Ascending aorta (tissue), 2 donors: ENCODE data around the gene DUSP3. TPM values are rescaled to one million over a fixed set of nuclear protein-coding genes. Genes with fewer than 3 reads are reported as not detected.

Experiments
- DNase-seq, 2 donors: peaks; one replicate each; pipeline ENCODE4 v3.0.0-alpha.2; 2019; ENCODE audit warnings: low spot score in 2 of 2
- H3K27ac ChIP-seq, 2 donors: fragments of 200-600 bp; sonication (generic); one replicate each; pipeline ENCODE4 v1.5.1; 2016 to 2017; ENCODE audit warnings: mild to moderate bottlenecking in 1 of 2
- H3K27me3 ChIP-seq: fragments of 200-600 bp; sonication (generic); one replicate; pipeline ENCODE4 v1.5.1; 2017
- H3K36me3 ChIP-seq, 2 donors: fragments of 200-600 bp; sonication (generic); one replicate each; pipeline ENCODE4 v1.5.1; 2016
- H3K4me1 ChIP-seq, 2 donors: fragments of 200-600 bp; sonication (generic); one replicate each; pipeline ENCODE4 v1.5.1; 2016 to 2017; ENCODE audit warnings: mild to moderate bottlenecking in 1 of 2
- H3K4me3 ChIP-seq, 2 donors: fragments of 200-600 bp; sonication (generic); one replicate each; pipeline ENCODE4 v1.5.1; 2016 to 2017; ENCODE audit warnings: mild to moderate bottlenecking in 1 of 2
- H3K9me3 ChIP-seq, 2 donors: fragments of 200-600 bp; sonication (generic); one replicate each; pipeline ENCODE4 v1.5.1; 2016
- intact Hi-C: fragments of 100-400 bp; cut with DNase I; formaldehyde crosslinking; loops from one replicate; pipeline ENCODE4 v1.15.1; 2023
- total RNA-seq: library from RNA; depleted of rRNA; stranded (reverse); fragments of >200 nt; gene quantifications from one replicate; pipeline ENCODE4 v1.1.0, GENCODE V29; 2016
- TF ChIP-seq, protein P1 (sequence below), 3 experiments: fragments of 200-600 bp in 2 of 3; fragments of 450-650 bp in 1 of 3; sonication (generic) in 2 of 3; IDR thresholded peaks; one replicate each; pipeline ENCODE4 v1.5.1; 2016 to 2019; ENCODE audit warnings: antibody characterized with exemption in 3 of 3, mild to moderate bottlenecking in 1 of 3, moderate library complexity in 1 of 3

The DUSP3 gene
- total RNA-seq, 1 donor from 2014 or later, result 70.5 TPM

GRCh38 chr17:43721537-43722268 is 57.1 kb downstream of the DUSP3 start:
- no peak for DNase-seq
- intact Hi-C loops, result loop anchor here (2.0 kb wide), 1 partner anchor 25 kb away; no protein-coding TSS in a partner anchor
- Histone ChIP-seq H3K27ac (peak overlapping the region; percentile 93 to 97), H3K36me3 (no peaks in the 10 kb centered on the region), H3K4me3 (no peak overlapping the region), H3K9me3 (no peaks in the 10 kb centered on the region), H3K27me3 (no peaks in the 10 kb centered on the region), H3K4me1 (peaks cover 0 to 6% of the 10 kb centered on the region in 2 donors)
- TF ChIP-seq, protein P1, sequence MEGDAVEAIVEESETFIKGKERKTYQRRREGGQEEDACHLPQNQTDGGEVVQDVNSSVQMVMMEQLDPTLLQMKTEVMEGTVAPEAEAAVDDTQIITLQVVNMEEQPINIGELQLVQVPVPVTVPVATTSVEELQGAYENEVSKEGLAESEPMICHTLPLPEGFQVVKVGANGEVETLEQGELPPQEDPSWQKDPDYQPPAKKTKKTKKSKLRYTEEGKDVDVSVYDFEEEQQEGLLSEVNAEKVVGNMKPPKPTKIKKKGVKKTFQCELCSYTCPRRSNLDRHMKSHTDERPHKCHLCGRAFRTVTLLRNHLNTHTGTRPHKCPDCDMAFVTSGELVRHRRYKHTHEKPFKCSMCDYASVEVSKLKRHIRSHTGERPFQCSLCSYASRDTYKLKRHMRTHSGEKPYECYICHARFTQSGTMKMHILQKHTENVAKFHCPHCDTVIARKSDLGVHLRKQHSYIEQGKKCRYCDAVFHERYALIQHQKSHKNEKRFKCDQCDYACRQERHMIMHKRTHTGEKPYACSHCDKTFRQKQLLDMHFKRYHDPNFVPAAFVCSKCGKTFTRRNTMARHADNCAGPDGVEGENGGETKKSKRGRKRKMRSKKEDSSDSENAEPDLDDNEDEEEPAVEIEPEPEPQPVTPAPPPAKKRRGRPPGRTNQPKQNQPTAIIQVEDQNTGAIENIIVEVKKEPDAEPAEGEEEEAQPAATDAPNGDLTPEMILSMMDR (IDR thresholded peaks at IDR 0.05), result no peak

DNA sequence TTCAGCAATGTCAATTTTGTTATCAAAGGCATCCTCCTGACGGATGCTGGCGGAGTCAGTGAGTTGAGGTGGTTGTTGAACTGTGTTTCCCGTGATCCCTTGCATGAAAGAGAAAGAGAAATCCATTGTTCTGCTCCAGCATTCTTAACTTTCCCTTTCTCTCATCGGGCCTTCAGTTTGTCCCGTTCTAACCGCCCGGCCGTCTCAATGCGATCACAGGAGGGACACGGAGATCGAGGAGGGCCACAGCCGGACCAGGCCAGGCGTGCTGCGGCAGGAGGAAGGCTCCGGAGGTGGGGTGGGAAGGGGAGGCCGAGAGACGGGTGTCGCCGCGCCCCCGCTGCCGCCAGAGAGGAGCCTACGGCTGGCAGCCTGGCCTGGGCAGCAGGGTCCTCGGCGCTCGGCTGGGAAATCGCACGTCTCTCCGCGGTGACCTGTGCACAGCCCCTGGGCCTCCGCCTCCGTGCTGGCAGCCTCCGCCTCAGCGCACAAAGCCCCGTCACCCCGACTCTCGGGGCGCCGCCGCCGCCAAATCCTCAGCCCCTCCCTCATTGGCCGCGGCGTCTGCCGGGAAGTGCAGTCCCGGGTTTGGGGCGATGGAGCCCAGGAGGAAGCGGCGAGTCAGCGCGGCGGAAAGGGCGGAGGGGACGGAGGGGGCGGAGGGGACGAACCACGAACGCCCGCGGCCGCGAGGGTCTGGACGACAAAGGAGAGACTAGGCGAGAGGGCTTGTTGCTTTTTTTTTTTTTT is 58.3 kb downstream of the DUSP3 start:
- Histone ChIP-seq H3K9me3 (no peaks in the 10 kb centered on the region), H3K4me3 (peak overlapping the region; percentile 58 to 77), H3K4me1 (peaks cover 0 to 6% of the 10 kb centered on the region in 2 donors), H3K27ac (peak overlapping the region; percentile 93 to 97), H3K36me3 (no peaks in the 10 kb centered on the region), H3K27me3 (no peaks in the 10 kb centered on the region)
- intact Hi-C loops, result loop anchor here (1.0 to 2.0 kb wide), 2 partner anchors 24 to 40 kb away; no protein-coding TSS in a partner anchor
- DNase-seq, result peak; percentile 38 to 89
- TF ChIP-seq, protein P1 (IDR thresholded peaks at IDR 0.05), result no peak

DNA sequence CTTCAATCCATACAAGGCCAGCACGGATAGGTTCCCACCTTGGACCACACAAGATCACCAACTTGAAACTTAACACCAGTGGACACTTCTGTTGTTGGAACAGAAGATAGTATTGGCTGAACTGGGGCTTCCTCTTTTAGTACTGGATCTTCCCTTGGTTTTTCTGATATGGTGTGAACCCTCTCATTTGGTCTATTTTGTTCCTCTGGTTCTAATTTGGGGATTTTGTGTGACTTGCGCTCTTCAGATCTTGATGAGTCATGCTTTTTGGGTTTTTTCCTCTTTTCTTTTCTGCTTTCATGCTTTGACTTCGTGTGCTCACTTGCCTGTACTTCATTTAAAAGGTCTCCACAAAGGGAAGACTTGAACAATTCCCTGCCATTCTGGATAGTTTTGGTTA is 59.2 kb downstream of the DUSP3 start:
- Histone ChIP-seq H3K4me3 (no peak overlapping the region), H3K27me3 (no peaks in the 10 kb centered on the region), H3K27ac (peak overlapping the region; percentile 93 to 97), H3K4me1 (peaks cover 0 to 6% of the 10 kb centered on the region in 2 donors), H3K9me3 (no peaks in the 10 kb centered on the region), H3K36me3 (no peaks in the 10 kb centered on the region)
- DNase-seq, result no peak
- intact Hi-C loops, result no loop called here
- TF ChIP-seq, protein P1 (IDR thresholded peaks at IDR 0.05), result no peak

- no peaks in the 10 kb centered on the region for H3K9me3 ChIP-seq
- intact Hi-C loops, result no loop called here
- peaks cover 0 to 6% of the 10 kb centered on the region in 2 donors for H3K4me1 ChIP-seq
- H3K4me3 ChIP-seq, result no peak overlapping the region
- peak overlapping the region in 1 of 2 donors; percentile 20 for H3K27ac ChIP-seq
- no peaks in the 10 kb centered on the region for H3K36me3 ChIP-seq
- TF ChIP-seq, protein P1 (IDR thresholded peaks at IDR 0.05), result no peak
- no peak for DNase-seq
- H3K27me3 ChIP-seq, result no peaks in the 10 kb centered on the region
Observed at GRCh38 chr17:43718544-43718943, 60.2 kb downstream of the DUSP3 start.

DNA sequence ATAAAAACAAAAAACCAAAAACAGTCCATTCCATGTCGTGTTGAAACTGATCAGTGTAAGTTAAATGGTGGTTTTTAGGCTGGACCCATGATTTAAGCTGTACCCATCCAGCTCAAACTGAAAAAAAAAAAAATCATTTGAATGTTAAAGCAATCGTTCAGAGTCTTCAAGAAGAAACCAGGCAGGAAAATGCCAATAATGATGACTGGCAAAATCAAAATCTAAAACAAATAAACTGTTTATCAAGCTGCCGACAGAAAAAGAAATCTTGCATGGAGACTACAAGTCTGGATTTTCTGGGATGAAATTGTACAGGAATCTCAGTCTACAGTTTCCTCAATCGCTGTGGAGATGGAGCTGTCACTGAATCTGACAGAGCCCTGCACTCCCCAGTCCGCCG is 60.9 kb downstream of the DUSP3 start:
- no peak overlapping the region for H3K27ac ChIP-seq
- H3K27me3 ChIP-seq, result no peaks in the 10 kb centered on the region
- intact Hi-C loops, result no loop called here
- DNase-seq, result no peak
- no peaks in the 10 kb centered on the region for H3K9me3 ChIP-seq
- H3K36me3 ChIP-seq, result no peaks in the 10 kb centered on the region
- TF ChIP-seq, protein P1 (IDR thresholded peaks at IDR 0.05), result no peak
- peaks cover 0 to 9% of the 10 kb centered on the region in 2 donors for H3K4me1 ChIP-seq
- no peak overlapping the region for H3K4me3 ChIP-seq

Other genes starting within 250 kb of the DUSP3 start
- gene ETV4, start 232.6 kb downstream of the DUSP3 start, total RNA-seq, result not detected
- gene MEOX1, start 117.1 kb downstream of the DUSP3 start, total RNA-seq, result 17.8 TPM
- 15.1 TPM for gene SOST, start 20.2 kb downstream of the DUSP3 start, total RNA-seq
- gene CFAP97D1, start 1.5 kb upstream of the DUSP3 start, total RNA-seq, result not detected
- 37.0 TPM for gene MPP3, start 54.2 kb upstream of the DUSP3 start, total RNA-seq
- 45.9 TPM for gene CD300LG, start 68.2 kb upstream of the DUSP3 start, total RNA-seq
- gene MPP2, start 128.6 kb upstream of the DUSP3 start, total RNA-seq, result 16.7 TPM
- not detected for gene PPY, start 163.5 kb upstream of the DUSP3 start, total RNA-seq
- gene PYY, start 175.0 kb upstream of the DUSP3 start, total RNA-seq, result not detected
- 48.2 TPM for gene NAGS, start 225.6 kb upstream of the DUSP3 start, total RNA-seq
- 11.0 TPM for gene TMEM101, start 236.0 kb upstream of the DUSP3 start, total RNA-seq